Fibroblast of lung (primary cell): ENCODE measurements around the gene SELENON.

Source experiments
- CTCF ChIP-seq, 2 donors: IDR thresholded peaks in 1 of 2; conservative IDR thresholded peaks in 1 of 2; 1 replicate in 1 of 2; 2 replicates in 1 of 2; pipeline ENCODE4 v1.5.1; 2011 to 2012; ENCODE audit warnings: low read length in 2 of 2, control low read depth in 1 of 2, inconsistent platforms in 1 of 2, low read depth in 1 of 2, mild to moderate bottlenecking in 1 of 2
- EZH2 ChIP-seq: IDR thresholded peaks from 2 replicates; pipeline ENCODE4 v1.5.1; 2012; ENCODE audit warnings: low read length, control low read depth, mild to moderate bottlenecking; ENCODE audit errors: missing control alignments

GRCh38 chr1:25826571-25826970 is 26.6 kb downstream of the SELENON start:
- TF ChIP-seq CTCF (conservative IDR thresholded peaks at IDR 0.05 in 1 of 2, IDR thresholded peaks at IDR 0.05 in 1 of 2; ENCODE audit: low read depth in 1 of 2, low read length in 2 of 2) = no peak
- TF ChIP-seq EZH2 = no peak
